ENCODE data around the gene ANKMY1.

ANKMY1 gene

DNA sequence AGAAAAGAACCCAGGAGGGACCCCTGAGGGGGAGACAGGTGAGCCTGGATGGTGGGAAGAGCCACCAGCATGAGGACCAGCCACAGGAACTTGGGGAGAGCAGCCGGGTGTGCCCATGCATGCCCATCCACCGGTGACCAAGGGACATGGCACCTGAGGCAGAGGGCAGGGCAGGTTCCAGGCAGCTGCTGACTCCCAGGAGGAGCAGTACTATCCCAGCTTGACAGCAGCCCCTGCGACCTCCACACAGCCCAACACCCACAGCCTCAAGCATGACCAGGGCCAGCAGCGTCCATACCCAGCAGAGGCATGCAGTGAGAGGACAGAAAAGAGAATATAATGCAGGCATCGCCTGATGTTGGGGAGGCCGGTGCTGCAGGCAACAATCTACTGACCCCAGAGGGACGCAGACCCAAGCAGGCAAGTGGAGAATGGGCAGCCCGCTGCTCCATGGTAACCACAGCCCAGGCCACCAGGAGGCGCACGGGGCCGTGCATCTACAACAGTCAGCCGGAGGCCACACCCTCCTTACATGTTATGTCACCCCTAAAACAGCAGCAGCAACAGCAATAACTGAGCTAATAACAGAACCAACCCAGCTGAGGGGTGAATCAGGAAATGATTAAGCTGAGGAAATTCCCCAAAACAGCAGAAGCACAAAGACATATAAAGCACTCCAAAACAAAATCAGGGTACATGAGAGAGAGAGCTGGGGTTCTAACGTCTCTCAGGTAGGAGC lies 44.1 kb downstream of the ANKMY1 start:
- H3K4me3 ChIP-seq (ENCODE audit: low read length), result no peak overlapping the region
- DNase-seq (ENCODE audit: low read depth), result peak; percentile 82
- TF ChIP-seq, protein P1, sequence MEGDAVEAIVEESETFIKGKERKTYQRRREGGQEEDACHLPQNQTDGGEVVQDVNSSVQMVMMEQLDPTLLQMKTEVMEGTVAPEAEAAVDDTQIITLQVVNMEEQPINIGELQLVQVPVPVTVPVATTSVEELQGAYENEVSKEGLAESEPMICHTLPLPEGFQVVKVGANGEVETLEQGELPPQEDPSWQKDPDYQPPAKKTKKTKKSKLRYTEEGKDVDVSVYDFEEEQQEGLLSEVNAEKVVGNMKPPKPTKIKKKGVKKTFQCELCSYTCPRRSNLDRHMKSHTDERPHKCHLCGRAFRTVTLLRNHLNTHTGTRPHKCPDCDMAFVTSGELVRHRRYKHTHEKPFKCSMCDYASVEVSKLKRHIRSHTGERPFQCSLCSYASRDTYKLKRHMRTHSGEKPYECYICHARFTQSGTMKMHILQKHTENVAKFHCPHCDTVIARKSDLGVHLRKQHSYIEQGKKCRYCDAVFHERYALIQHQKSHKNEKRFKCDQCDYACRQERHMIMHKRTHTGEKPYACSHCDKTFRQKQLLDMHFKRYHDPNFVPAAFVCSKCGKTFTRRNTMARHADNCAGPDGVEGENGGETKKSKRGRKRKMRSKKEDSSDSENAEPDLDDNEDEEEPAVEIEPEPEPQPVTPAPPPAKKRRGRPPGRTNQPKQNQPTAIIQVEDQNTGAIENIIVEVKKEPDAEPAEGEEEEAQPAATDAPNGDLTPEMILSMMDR (conservative IDR thresholded peaks at IDR 0.05; ENCODE audit: low read length), result peak; percentile 91

DNA sequence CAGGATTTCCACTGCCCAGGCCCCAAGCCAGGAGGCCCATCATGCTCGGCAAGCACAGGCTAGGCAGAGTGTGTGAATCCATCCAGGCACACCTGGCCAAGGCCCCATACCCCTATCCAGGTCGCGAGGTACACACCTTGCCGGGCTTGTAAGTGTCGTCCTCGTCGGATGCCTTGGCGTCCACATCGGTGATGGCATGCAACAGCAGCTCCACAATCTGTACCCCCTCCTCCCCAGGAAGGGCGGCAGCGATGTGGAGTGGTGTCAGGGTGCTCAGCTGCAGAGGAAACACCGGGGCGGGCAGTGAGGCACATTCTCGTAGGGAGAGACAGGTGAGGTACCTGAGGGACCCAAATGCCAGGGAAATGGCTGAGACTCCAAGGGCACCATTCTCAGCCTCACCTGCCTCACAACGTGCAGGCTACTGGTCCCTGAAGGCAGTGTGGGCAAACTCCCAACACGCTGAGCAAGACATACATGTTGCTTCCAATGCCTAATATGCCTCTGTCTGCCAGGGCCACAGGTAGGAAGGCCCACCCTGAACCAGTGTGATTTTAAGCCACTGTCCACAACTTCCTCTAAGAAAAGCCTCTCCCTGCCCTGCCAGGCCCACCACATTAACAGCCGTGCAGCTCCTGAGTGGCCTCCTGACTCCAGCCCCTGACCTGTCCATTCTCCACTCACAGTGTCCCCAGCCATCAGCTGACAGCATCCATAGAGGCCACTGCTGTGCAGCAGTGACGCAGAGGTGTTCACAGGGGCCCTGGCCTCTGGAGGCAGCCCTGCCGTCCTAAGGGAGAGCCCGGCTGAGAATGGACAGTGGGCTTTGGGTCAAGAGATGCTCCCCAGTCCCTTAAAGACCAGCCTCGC lies 44.9 kb downstream of the ANKMY1 start:
- TF ChIP-seq, protein P1 (conservative IDR thresholded peaks at IDR 0.05; ENCODE audit: low read length), result no peak
- no peak for DNase-seq (ENCODE audit: low read depth)
- no peak overlapping the region for H3K4me3 ChIP-seq (ENCODE audit: low read length)

DNA sequence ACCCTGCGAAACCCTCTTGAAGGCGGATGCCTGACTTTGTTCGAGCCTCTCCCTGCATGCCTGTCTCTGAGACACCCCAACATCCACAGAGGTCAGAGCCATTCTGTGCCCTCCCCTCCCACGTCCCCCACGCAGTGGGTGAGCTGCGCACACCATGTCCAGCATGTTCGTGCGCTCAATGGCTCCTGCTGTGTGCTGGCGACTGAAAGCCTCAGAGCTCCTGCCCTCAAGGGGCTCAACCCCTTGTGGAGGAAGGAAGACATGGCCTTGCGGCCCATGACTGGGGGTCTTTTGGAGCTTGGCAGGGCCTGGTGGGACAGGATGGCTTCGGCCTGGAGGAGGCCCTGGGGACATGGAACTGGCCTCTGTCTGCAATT lies 45.7 kb downstream of the ANKMY1 start:
- no peak for DNase-seq (ENCODE audit: low read depth)
- TF ChIP-seq, protein P1 (conservative IDR thresholded peaks at IDR 0.05; ENCODE audit: low read length), result no peak
- H3K4me3 ChIP-seq (ENCODE audit: low read length), result no peak overlapping the region

DNA sequence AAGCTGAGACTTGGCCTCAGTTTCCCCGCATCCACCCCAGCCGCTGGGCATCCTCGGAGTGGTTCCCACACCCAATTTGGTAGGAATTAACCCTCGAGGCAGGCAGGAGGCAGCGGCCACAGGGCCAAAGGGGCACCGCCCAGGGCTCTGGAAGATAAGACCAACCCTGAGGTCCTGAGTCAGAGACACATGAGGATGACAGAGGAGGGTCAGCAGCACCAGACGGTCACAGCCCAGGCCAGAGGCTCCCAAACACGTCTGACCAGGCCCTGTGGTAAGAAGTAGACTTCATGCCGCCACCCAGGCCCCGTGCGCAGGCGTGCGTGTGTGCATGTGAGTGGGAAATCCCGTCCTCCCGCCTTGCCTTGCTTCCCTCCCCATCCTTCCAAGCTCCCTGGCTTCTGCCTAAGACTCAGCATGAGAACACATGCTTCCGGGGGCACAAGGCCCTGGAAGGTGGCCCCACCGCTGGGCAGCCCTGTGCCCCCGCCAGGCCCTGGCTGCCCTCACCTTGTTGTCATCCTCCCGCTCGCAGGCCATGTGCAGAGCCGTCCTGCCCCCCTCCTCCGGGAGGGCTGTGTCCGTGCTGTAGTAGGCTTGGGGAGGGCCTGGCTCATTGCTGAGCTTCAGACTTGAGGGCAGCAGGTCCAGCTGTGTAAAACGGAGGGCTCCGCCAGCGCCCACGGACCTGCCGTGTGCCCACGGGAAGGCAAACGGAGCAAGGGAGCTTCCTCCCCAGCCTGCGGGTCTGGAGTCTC lies 46.3 kb downstream of the ANKMY1 start:
- TF ChIP-seq, protein P1 (conservative IDR thresholded peaks at IDR 0.05; ENCODE audit: low read length), result no peak
- no peak for DNase-seq (ENCODE audit: low read depth)
- H3K4me3 ChIP-seq (ENCODE audit: low read length), result no peak overlapping the region

DNA sequence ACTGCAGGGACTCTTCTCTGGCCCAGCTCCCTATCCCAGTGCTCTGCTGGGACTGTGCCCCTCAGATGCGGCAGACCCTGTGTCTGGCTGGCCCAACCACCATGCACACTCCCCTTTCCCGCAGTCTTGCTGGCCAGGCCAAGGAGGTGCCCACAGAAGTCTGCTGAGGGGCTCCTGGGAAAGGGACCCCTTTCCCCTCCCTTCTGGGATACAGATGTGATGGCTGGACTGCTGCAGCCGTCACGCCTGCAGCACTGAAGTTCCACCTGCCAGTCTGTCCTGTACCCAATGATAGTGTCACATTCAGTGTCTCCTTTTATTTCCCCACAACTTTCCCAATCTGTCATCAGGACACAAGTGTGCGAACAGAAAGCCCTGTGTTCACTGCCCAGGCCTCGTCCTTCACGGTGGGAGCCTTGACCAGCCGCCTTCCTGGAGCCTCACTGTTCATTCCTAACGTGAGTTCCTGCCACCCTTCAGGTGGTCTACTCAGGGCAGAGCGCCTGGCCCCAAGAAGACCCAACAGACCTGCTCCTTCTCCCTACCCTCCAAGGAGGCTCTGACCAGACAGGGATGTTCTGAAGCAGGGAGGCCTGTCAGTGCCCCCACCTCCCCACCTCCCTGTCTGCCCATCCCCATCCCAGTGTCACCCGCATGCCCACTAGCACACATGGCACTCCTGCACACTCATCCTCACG lies 47.1 kb downstream of the ANKMY1 start:
- H3K4me3 ChIP-seq (ENCODE audit: low read length), result no peak overlapping the region
- TF ChIP-seq, protein P1 (conservative IDR thresholded peaks at IDR 0.05; ENCODE audit: low read length), result no peak
- no peak for DNase-seq (ENCODE audit: low read depth)

DNA sequence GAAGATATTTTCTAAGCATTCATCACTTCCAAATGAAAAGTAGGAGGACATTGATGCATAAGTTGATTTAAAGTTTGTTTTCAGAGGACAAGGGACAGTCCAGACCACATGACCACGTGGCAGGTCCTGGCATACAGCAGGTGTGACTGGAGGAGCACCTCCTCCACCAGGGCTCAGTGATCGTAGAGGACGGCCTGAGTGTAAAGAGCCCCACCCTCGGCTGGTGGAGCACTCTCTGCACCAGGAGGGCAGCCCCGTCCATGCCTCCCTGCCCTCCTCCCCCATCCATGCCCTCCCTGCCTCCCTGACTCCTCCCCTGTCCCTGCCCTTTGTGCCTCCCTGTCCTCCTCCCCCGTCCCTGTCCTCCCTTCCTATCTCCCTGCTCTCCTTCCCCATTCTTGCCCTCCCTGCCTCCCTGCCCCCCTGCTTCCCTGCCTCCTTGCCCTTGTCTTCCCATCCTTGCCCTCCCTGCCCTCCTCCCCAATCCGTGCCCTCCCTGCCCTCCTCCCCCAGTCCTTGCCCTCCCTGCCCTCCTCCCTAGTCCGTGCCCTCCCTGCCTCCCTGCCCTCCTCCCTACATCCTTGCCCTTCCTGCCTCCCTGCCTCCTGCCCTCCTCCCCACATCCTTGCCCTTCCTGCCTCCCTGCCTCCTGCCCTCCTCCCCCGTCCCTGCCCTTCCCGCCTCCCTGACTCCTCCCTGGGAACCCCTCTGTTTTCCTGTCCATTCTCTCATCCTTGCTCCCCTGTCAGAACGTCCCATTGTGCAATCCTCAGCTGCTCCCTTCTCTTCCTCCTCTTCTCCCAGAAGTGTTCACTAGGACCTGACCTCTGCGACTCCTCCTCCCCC lies 47.9 kb downstream of the ANKMY1 start:
- H3K4me3 ChIP-seq (ENCODE audit: low read length), result no peak overlapping the region
- no peak for DNase-seq (ENCODE audit: low read depth)
- TF ChIP-seq, protein P1 (conservative IDR thresholded peaks at IDR 0.05; ENCODE audit: low read length), result no peak
